ENCODE measurements around the gene NOS1AP.

The NOS1AP gene

DNA sequence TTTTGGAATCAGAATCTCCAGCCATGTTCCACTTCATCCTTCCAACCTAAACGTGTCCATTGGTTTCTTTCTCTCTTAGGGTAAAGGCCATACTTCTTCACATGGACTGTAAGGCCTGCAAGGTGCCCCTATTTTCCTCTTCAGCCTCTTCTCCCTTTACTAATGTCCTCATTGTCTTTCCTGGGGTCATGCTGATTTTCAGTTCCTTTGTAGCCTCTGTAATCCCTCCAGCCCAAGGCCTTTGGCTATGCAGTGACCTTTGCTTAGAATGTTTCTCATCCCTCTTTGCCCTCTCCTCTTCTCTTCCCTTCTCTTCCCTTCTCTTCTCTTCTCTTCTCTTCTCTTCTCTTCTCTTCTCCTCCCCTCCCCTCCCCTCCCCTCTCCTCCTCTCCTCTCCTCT lies 194.6 kb downstream of the NOS1AP start:
- DNase-seq = no peak

DNA sequence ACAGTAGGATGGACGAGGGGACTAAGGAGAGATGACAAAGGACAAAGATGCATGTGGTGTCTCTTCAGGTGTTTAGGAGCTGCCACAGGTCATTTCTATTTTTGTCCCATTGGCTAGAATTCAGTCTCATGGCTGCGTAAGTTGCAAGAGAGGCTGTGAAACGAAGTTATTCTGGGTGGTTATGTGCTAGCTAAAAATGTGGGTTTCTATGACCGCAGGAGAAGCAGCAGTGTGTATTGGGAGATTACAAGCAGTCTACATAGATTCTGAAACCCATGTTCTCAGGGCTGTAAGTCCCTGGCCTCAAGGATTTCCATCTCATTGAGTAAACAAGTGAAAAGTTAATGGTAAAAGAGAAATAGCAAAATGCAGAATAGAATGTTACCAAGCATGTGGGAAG lies 196.5 kb downstream of the NOS1AP start:
- DNase-seq = no peak

DNA sequence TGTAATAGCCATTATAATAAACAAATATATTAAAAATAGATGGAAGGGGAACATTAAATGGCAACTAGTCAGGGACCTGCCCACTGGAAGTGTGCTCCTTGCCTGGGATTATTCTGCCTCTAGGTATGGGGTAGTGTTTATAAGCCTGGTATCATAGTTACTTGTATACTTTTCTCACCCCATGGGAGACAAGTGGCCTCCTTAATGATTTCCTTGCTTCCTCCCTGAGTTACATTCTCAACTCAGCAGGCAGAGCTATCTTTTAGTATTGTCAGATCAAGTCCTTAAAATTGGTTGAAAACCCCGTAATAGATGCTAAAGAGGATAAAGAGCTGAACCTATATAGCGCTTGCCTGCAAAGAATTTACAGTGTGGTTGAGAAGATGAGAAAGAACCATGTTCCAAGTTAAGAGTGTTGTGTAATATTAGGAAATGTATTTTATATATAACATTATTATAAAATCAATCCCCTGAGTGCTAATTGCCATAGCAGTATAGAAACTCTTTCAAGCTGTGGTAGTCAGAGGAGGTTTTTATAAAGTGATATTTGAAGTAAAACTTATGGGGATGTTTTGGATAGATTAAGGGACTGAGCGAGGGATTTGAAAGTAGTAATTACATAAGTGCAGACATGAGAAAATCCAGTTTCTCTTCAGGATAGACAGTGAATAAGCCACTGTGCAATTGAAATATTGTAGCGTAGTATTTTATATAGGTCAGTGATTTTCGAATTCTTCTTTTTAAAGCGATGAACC lies 200.7 kb downstream of the NOS1AP start:
- DNase-seq = no peak

DNA sequence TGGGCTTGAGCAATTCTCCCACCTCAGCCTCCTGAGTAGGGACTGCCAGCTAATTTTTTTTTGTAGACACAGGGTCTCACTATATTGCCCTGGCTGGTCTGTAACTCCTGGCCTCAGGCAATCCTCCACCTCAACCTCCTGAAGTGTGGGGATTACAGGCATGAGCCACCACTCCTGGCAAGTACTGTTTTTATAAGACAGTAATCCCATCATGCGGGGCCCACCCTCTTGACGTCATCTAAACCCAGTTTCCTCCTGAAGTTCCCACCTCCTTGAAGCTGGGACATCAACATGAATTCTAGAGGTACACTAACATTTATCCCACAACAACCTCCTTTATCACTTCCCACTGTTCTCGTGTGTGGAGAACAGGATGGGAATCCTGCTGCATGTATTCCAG lies 202.5 kb downstream of the NOS1AP start:
- DNase-seq = no peak

DNA sequence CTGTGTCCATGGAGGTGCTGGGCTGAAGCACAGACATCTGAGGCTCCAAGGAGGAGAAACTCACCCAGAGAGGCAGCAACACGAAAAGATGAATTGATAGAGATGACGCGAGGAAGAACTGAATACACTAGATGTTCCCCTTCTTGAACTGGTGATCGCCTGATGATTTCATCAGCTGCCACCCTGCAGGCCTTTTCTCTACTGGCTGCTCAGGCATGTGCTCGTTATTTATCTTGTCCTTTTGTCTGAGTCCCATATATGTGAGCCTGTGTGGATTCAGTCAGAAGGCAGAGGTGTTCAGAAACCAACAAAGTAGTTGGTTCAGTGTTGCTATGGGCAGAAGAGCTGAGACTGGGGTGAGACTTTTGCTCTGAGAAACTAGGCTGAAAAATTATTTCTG lies 202.9 kb downstream of the NOS1AP start:
- DNase-seq = no peak

DNA sequence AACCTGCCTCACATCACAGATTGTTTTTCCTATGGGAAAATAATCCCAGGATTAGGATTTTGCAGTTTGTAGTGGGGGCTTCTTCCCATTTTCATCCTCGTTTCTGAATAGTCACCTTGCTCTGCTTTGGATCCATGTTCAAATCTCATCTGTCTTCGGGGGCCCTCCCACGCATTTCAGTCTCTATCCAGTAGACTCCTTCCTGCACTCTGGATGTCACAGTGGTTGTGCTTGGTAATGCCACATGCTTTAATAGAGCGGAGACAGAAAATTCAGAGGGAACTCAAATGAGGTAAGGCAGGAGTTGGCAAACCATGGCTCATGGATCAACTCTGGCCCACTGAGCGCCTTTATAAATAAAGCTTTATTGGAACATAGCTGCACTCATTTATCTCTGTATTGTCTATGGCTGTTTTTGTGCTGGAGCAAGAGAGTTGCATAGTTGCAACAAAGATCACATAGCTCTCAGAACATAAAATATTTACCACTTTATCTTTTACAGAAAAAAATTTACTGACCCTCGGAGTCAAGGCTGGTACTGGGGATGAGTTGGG lies 206.2 kb downstream of the NOS1AP start:
- DNase-seq = no peak

DNA sequence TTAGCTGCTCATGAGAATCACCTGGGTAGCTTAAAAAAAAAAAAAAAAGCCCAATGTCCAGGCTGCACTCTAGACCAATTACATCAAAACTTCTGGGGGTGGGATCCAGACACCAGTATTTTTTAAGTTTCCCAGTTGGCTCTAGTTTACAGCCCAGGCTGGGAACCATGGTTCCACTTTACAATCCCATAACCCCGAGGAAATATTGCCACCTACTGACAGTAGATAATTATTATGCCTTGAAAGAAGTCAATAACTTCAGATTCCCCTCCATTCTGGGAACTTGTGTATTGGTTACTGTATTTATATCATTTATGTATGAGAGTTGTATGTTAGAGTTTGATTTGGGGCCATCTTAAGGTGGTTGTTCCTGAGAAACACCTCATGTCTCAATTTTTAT lies 207.0 kb downstream of the NOS1AP start:
- DNase-seq = peak in 2 of 3 experiments; percentile 67 to 85

DNA sequence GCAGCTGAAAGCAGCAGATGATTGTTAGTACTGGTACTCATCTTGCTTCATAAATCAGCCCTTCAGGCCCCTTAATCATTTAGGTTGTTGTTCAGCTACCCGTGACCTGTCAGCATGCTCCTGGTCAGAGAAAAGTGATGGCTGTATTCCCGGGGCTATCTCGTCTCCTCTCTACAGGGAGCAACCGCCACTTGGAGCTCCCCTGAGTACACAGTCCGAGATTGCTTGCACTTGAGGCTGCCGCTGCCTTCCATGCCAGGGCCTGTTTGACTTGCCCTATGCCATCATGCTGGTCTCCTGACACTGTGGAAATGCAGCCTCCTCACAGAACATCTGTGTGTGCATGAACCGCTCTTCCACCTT lies 209.6 kb downstream of the NOS1AP start:
- DNase-seq = peak; percentile 77 to 95 (median 94)

DNA sequence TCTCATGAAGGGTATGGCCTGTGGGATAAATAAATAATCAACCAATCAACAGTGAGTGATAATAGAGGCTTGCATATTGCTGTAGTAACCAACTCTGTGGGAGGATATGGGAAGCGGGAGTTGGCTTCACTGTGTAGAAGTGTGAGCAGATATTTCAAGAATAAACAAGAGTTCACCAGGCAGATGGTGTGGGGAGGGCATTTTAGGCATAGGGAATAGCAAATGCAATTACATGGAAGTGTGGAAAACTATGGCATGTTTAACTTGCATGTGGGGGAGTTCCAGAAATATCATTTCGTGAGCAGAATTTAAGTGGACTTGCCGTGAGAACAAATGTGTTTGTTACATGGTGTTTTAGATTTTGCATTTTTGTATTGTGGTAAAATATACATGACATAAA lies 211.9 kb downstream of the NOS1AP start:
- DNase-seq = no peak

DNA sequence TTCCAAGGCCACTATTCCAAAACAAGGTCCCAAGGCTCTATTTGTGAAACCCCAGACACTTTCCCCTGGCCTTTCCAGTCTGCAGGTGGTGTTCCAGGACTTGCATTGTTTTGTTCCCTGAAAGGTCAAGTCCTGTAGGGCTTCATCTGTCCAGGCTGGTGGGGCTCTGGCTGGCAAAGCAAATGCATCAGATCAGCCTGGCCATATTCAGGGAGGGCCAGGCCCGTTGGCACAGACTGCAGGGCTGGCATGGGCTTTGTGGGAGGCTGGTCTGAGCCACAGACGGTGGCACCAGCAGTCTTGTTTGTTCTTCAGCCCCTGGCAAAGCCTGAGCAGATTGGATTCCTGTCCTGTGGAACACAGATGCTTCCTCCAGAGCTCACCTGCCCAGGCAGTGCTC lies 214.2 kb downstream of the NOS1AP start:
- DNase-seq = no peak

DNA sequence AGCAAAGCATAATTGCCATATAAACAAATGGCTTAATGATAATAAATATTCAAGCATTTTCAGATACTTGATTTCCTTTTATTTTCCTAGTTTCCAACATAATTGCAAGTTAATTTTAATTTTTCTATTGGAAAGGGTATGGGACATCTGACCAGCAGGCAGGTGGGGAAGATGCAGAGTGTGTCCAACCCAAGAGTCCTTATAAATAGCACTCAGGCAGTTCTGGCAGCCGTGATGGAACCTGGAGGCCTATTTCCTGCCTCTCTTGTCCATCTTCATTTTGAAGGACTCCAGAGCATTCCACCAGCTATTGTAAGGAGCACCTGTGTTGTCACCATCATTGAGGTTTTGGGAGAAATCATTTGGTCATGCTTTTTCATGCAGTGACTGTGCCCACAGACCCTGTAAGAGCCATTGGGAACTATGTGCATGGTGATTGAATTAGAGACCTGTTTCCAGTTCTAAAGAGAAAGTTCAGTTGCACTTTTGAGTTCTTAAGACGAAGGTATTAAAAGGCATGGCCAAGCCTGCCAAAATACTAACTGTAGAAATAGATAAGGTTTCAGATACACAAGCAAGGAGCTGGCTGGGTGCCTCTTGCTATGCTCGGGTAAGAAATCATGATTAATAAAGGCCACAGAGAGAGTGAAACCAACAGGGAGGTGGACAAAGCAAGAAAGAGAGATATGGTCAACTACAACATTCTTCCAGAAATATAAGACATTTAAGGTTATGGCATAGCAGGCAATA lies 214.9 kb downstream of the NOS1AP start:
- DNase-seq = no peak

DNA sequence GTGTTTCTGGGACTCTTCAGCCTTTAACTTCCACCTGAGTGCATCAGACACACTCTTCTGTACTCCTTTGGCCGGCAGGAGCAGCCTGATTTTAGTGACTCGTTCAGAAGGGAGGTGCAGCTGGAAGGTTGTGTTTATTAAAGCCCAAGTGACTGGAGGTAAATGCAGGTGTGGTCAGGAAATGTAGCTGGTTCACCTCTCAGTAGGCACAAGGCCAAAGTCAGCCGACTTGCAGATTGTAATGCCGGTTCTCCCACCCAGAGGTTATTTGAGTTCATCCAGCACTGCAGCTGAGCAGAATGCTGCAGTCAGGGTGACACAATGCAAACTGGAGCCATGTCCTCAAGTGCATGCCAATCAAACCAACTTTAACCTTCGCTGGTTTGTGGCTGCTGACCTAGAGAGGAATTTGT lies 215.7 kb downstream of the NOS1AP start:
- peak; percentile 52 to 73 (median 61) for DNase-seq

DNA sequence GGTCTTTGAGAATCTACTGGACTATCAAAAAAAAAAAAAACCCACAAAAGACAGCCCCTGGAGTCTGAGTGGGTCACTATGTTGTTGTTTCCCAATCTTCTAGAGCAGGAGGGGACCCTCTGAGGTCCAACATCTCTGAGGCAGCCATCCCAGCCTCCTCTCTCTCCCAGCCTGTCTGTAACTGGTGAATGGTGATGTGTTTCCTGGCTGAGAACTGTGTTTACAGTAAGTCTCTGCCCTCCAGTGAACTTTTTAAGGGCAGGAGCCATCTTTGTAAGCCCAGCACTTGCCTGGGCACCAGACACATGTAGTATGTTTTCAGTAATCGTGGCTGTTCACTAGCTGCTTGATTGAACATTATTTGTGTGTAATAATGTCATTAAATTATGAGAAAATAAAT lies 221.5 kb downstream of the NOS1AP start:
- no peak for DNase-seq

DNA sequence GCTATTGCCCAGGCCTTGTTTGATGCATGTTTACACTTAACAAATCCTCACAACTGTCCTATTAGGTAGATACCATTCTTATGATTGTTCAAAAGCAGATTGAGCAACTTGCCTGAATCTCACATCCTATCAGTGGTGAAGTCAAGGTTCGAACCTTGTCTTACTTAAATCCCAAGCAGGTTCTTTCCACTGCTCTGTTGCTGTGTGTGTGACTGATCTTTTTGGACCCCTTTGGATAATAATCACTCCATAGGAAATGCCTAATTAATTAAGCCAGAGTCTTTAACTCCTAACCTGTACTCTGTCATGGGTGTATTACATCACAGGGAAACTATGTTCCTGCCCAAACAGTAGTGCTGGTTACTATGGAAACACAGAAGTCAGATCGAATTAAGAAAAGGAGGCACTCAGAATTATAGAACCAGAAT lies 222.9 kb downstream of the NOS1AP start:
- DNase-seq = no peak

DNA sequence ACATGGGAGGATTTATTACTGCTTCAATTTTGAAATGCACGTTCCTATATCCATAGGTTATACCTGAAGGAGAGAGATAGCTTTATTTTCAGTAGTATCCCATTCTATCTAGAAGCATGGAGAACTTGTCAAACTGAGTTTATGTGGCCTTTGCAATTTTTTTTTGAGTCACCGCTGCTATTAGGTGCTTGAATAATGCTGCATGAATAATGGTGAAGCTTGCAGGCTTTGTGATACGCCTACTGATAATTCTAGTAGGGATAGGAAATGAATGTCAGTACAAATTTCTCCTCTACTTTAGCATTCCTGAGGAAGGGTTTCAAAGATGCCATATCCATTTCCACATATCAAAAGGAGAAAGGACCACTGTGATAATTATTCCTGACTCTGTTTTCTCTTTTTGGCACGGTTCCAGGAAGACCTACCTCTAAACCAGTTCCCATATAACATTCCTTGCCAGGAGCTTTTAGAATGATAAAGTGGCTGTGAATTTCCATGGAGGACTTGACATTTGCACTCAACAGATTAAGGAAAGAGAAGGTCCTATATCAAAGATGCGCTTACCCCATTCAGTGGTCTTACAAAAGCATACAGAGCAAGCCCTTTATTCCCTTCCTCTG lies 223.7 kb downstream of the NOS1AP start:
- DNase-seq = no peak

DNA sequence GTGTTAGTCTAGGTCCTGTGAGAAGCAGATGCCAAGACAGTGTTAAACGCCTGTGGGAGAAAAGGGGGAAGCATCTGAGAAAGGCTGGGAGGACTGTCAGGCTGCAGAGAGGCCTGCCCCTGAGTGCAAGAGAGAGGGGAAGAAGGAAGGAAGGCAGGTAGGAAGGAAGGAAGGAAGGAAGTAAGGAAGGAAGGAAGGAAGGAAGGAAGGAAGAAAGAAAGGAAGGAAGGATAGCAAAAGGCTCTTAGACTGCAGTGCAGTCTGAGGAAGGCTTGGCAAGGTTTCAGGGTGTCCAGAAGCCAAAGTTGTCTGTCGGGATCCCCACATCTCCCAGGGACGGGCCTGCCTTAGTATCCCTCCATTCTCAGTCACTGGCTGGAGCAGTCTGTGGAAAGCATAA lies 224.5 kb downstream of the NOS1AP start:
- no peak for DNase-seq

DNA sequence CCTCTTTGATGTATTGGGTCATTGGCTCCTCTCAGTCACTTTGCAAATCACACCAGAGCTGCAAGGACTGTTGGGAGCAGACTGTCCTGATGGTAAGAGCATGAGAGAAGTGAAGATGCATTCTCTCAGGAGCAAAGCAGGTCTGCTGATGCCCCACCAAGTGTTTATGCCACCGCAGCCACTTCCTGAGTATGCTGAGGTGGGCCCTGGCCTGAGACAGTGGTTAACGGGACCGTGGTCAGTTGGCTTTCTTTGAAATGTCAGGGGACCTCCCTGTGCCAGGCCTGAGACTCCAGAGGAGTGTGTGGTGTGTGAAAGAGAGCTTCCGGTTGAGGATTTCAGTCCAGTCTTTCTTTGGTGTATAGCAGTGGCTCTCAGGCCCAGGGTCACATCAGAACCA lies 227.7 kb downstream of the NOS1AP start:
- no peak for DNase-seq

DNA sequence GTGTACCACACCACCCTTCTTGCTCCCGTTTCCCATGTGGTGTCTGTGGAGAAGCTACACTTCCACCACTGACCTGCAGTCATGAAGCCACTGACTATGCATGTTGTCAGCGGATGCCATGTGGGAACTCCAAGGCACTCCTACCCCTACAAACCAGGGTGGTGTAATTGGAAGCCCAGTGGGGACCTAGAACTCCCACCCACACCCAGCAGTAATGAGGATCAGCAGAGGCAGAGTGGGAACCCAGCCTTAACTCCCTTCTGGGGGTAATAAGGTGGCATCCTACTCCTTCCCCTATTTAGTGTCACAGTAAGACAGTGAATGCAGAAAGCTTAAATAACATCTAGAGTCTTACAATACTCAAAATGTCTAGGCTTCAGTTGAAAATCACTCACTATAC lies 228.8 kb downstream of the NOS1AP start:
- no peak for DNase-seq

DNA sequence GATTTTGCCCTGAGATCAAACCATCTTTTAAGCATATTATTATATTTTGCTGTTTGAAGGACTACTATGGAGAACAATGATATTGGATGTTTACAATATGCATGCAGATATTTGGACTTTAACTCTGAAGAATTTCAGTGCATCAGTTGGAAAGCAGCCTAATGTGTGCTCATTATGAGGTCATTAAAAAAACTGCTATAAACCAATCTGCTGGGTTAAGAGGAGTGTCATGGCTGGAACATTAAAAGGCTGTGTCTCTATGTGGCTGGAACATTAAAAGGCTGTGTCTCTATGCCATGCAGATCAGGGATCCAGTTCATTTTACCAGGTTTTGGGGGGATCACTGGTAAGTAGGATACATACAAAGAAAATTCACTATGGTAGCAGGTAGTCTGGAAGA lies 229.5 kb downstream of the NOS1AP start:
- no peak for DNase-seq

DNA sequence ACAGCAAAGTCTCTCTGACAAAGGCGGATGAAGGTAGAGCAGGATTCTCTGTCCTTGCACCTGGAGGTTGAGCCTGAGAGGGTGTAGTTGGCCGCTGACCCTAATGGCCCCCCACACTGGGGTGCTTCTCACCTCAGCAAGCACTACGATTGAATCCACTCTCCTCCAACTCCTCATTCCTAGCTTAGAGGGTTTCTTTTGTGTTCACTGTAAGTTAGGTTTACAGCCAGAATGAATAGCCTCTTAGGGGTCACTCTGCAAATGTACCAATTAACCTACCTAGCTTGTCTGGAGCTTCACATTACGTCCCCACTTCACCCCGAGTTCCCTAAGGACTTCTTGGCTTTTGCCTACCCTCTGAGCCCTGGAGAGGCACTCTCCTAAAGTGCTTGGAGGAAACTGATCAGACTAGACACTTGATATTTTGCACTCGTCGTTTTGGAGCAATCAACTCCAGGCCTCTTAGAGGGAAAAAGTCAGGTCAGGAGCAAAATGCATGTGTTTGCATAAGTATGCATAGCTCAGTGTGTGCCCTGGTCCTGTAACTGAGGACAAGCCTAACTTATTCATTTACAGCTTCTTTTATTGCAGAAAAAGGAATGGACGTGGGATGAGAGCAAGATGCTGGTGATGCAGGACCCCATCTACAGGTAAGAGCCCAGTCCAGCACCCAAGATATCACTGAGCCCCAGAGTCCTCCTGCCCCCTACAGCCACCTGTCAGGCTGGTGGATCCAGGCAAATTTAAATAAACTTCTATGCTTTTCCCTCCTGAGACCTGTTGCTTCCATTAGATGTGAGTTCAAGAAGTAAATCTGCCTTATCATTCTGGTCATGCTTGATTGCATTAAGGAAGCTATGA lies 230.8 kb downstream of the NOS1AP start:
- peak in 2 of 3 experiments; percentile 55 to 99 for DNase-seq

DNA sequence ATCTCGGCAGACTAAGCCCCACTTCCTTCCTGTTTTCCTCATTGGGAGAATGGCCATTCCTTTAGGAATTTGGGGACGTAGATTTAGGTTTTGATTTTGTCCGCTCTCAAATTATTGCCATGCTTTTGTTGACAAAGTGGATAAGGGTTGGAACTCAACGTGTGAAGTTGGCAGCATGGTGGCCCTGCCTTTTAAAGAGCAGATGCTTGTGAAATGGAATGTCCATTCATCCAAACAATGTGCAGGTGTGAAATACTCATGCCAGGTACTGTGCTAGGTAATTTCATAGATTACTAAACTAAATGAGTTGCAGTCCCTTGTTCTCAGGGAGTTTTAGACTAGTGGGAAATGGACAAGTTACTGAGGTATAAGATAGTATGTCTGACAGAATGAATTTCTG lies 232.2 kb downstream of the NOS1AP start:
- DNase-seq = no peak

DNA sequence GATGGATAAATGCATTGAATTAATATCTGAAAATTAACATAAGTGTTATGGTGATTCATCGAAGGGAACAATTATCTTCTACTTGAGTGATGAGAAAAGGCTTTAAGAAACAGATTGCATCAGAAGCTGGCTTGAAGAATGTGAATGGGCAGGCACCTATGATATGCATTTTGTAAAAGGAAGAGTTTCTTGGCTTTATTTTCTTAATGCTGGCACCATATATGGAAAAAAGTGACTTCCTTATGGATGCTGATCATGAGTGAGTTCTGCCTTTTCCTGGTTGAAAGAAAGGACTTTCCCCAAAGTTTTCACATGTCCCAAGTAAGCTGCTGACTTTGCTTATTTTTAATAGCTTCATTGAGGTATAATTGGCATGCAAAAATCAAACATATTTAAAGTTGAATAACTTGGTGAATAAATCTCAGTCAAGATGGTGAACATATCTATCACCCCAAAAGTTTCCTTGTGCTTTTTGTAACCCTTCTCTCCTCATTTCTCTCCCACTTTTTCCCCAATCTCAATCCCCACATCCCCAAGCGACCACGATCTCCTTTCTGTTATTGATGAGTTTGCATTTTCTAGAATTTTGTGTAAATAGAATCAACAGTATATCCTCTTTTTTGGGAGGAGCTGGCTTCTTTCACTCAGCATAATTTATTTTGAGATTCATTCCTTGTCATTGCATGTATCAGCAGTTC lies 233.0 kb downstream of the NOS1AP start:
- no peak for DNase-seq

Measured in NCI-H1417 (cell line).